ENCODE results near the gene MSS51. TPM values are rescaled to one million over a fixed set of nuclear protein-coding genes. Genes with fewer than 3 reads are reported as not detected.

The MSS51 gene
- 1 to 10 TPM in 3 of 4 donors, under 1 TPM in 1; 0.88 to 2.5 (median 2.1) TPM for total RNA-seq

- no peak for DNase-seq
- H3K4me3 ChIP-seq = no peak within 1 kb of the TSS
- H3K4me1 ChIP-seq = peaks cover 0 to 7% (median 0%) of the 10 kb centered on the region in 3 donors
- H3K9me3 ChIP-seq = no peaks in the 10 kb centered on the region
- H3K27me3 ChIP-seq = no peaks in the 10 kb centered on the region
- peaks cover 0 to 51% (median 0%) of the 10 kb centered on the region in 3 donors for H3K36me3 ChIP-seq
- H3K27ac ChIP-seq = no peak within 1 kb of the TSS
- TF ChIP-seq CTCF (IDR thresholded peaks at IDR 0.05) = no peak
- intact Hi-C loops (cut with DNase I) = no loop called here
These were observed at the start of gene MSS51 for GRCh38 chr10:73433538-73433867. TSS of gene MSS51 (minus strand) at chr10:73433561. CDS start at chr10:73428284, 5,277 bp downstream.

- TF ChIP-seq CTCF (IDR thresholded peaks at IDR 0.05) = no peak
- intact Hi-C loops (cut with DNase I) = no loop called here
- H3K36me3 ChIP-seq = peaks cover 0 to 59% (median 19%) of the 10 kb centered on the region in 3 donors
- no peaks in the 10 kb centered on the region for H3K27me3 ChIP-seq
- no peak for DNase-seq
- H3K9me3 ChIP-seq = no peaks in the 10 kb centered on the region
- H3K4me1 ChIP-seq = peaks cover 0 to 2% (median 0%) of the 10 kb centered on the region in 3 donors
- no peak overlapping the region for H3K27ac ChIP-seq
- H3K4me3 ChIP-seq = no peak overlapping the region
- whole genome bisulfite sequencing, 2 donors = 71 to 72% methylated on average over 6 to 7 of the region's 7 CpGs
These were observed 46.8 kb upstream of the MSS51 start for GRCh38 chr10:73480158-73480557.

GRCh38 chr10:73478636-73479035 lies 45.3 kb upstream of the MSS51 start:
- 76 to 84% methylated on average over 3 of the region's 3 CpGs for WGBS, 2 donors
- TF ChIP-seq CTCF (IDR thresholded peaks at IDR 0.05) = no peak
- TF ChIP-seq POLR2A (IDR thresholded peaks at IDR 0.05) = no peak
- peaks cover 0 to 71% (median 19%) of the 10 kb centered on the region in 3 donors for H3K36me3 ChIP-seq
- no peak for DNase-seq
- H3K27me3 ChIP-seq = no peaks in the 10 kb centered on the region
- H3K4me1 ChIP-seq = no peaks in the 10 kb centered on the region
- H3K9me3 ChIP-seq = no peaks in the 10 kb centered on the region
- no peak overlapping the region for H3K4me3 ChIP-seq
- H3K27ac ChIP-seq = no peak overlapping the region
- intact Hi-C loops (cut with DNase I) = no loop called here

GRCh38 chr10:73471226-73471625 lies 37.9 kb upstream of the MSS51 start:
- H3K9me3 ChIP-seq = no peaks in the 10 kb centered on the region
- H3K27me3 ChIP-seq = no peaks in the 10 kb centered on the region
- no peak for TF ChIP-seq CTCF (IDR thresholded peaks at IDR 0.05)
- no peak for TF ChIP-seq POLR2A (IDR thresholded peaks at IDR 0.05)
- intact Hi-C loops (cut with DNase I) = no loop called here
- WGBS, 2 donors = 80 to 87% methylated on average over 3 of the region's 3 CpGs
- H3K4me1 ChIP-seq = no peaks in the 10 kb centered on the region
- DNase-seq = no peak
- H3K4me3 ChIP-seq = no peak overlapping the region
- H3K27ac ChIP-seq = no peak overlapping the region
- H3K36me3 ChIP-seq = peaks cover 0 to 100% (median 30%) of the 10 kb centered on the region in 3 donors

GRCh38 chr10:73469579-73469978 lies 36.2 kb upstream of the MSS51 start:
- TF ChIP-seq POLR2A (IDR thresholded peaks at IDR 0.05) (no peak), CTCF (IDR thresholded peaks at IDR 0.05) (no peak)
- Histone ChIP-seq H3K27ac (no peak overlapping the region), H3K27me3 (no peaks in the 10 kb centered on the region), H3K4me3 (no peak overlapping the region), H3K9me3 (no peaks in the 10 kb centered on the region), H3K4me1 (no peaks in the 10 kb centered on the region), H3K36me3 (peaks cover 0 to 100% (median 31%) of the 10 kb centered on the region in 3 donors)
- intact Hi-C loops (cut with DNase I) = no loop called here
- no peak for DNase-seq

Measured in esophagus squamous epithelium (tissue), 5 donors.